IMR-90 (cell line): ENCODE data around the gene DKK2. TPM values are rescaled to one million over a fixed set of nuclear protein-coding genes. Genes with fewer than 3 reads are reported as not detected.

Source experiments
- ATAC-seq: fragments of 200-7000 bp; cut with Tn5 transposase; 2 replicates; pipeline ENCODE4 v1.9.1; 2020; ENCODE audit warnings: low read depth, mild to moderate bottlenecking, moderate library complexity
- BruUV-seq: library from RNA; stranded (reverse); fragments of 400-500 nt; replicated peaks from 2 replicates; lab custom pipeline; 2021; lab: Mats Ljungman, UMichigan
- CTCF ChIA-PET: fragments of 300-600 bp; formaldehyde crosslinking; extraction: SDS; loops from one replicate; lab custom pipeline; 2021; ENCODE audit warnings: antibody characterized with exemption; lab: Yijun Ruan, JAX
- POLR2A ChIA-PET: fragments of 300-600 bp; sonication (Branson Sonifier 250); formaldehyde crosslinking; loops from one replicate; lab custom pipeline; 2022; ENCODE audit warnings: antibody characterized with exemption; ENCODE audit not compliant: unreplicated experiment; lab: Charles Lee
- DNase-seq: peaks from one replicate; pipeline ENCODE4 v3.0.0; 2013
- H2AFZ ChIP-seq: replicated peaks from 2 replicates; pipeline ENCODE3; 2013; ENCODE audit warnings: low read length, mild to moderate bottlenecking; ENCODE audit not compliant: poor library complexity
- H2AK5ac ChIP-seq: 2 replicates; pipeline ENCODE4 v1.6.1; 2013; ENCODE audit warnings: low read depth, low read length, inconsistent platforms
- H2AK9ac ChIP-seq: replicated peaks from 2 replicates; pipeline ENCODE3; 2013; ENCODE audit warnings: mild to moderate bottlenecking, low read depth, low read length, moderate library complexity; ENCODE audit not compliant: poor library complexity
- H2BK120ac ChIP-seq: 2 replicates; pipeline ENCODE4 v1.6.1; 2013; ENCODE audit warnings: low read depth, low read length, inconsistent platforms
- H2BK15ac ChIP-seq: 3 replicates; pipeline ENCODE4 v1.6.1; 2013; ENCODE audit warnings: low read depth, low read length, inconsistent platforms
- H2BK20ac ChIP-seq: 2 replicates; pipeline ENCODE4 v1.6.1; 2013; ENCODE audit warnings: low read depth, mild to moderate bottlenecking, inconsistent platforms, low read length, moderate library complexity
- H2BK5ac ChIP-seq: 2 replicates; pipeline ENCODE4 v1.6.1; 2013; ENCODE audit warnings: mild to moderate bottlenecking, low read depth, low read length, inconsistent platforms; ENCODE audit not compliant: poor library complexity, severe bottlenecking
- H3K14ac ChIP-seq: replicated peaks from 2 replicates; pipeline ENCODE4 v1.6.1; 2013; ENCODE audit warnings: low read depth, low read length, inconsistent platforms
- H3K18ac ChIP-seq: 2 replicates; pipeline ENCODE4 v1.6.1; 2013; ENCODE audit warnings: low read depth, low read length, control low read depth
- H3K23ac ChIP-seq: 2 replicates; pipeline ENCODE4 v1.6.1; 2013; ENCODE audit warnings: low read depth, low read length, inconsistent platforms
- H3K27ac ChIP-seq: 2 replicates; pipeline ENCODE4 v1.5.1; 2013; ENCODE audit warnings: mild to moderate bottlenecking, control low read depth, low read length; ENCODE audit not compliant: insufficient read depth
- H3K27me3 ChIP-seq: 2 replicates; pipeline ENCODE4 v1.6.1; 2013; ENCODE audit warnings: low read length; ENCODE audit not compliant: control insufficient read depth, insufficient read depth
- H3K36me3 ChIP-seq: 2 replicates; pipeline ENCODE4 v1.6.1; 2013; ENCODE audit warnings: low read length, mixed read lengths; ENCODE audit not compliant: control insufficient read depth, insufficient read depth
- H3K4ac ChIP-seq: 2 replicates; pipeline ENCODE4 v1.6.1; 2013; ENCODE audit warnings: low read depth, low read length, inconsistent platforms
- H3K4me1 ChIP-seq: 2 replicates; pipeline ENCODE4 v1.6.1; 2013; ENCODE audit warnings: low read length, mixed read lengths; ENCODE audit not compliant: control insufficient read depth, insufficient read depth
- H3K4me2 ChIP-seq: 2 replicates; pipeline ENCODE4 v1.6.1; 2013; ENCODE audit warnings: low read depth, mild to moderate bottlenecking, control low read depth, low read length, moderate library complexity
- H3K4me3 ChIP-seq: 2 replicates; pipeline ENCODE4 v1.5.1; 2013; ENCODE audit warnings: low read depth, mild to moderate bottlenecking, control low read depth, low read length, moderate library complexity; ENCODE audit not compliant: insufficient read depth
- H3K56ac ChIP-seq: 2 replicates; pipeline ENCODE4 v1.6.1; 2013; ENCODE audit warnings: low read length, inconsistent platforms; ENCODE audit not compliant: insufficient read depth; ENCODE audit errors: extremely low read depth
- H3K79me1 ChIP-seq, 2 experiments: 2 replicates each; pipeline ENCODE4 v1.6.1; 2013; ENCODE audit warnings: low read length in 2 of 2, inconsistent platforms in 1 of 2, low read depth in 1 of 2
- H3K9ac ChIP-seq: 2 replicates; pipeline ENCODE4 v1.6.1; 2013; ENCODE audit warnings: low read depth, low read length, control low read depth
- H3K9me1 ChIP-seq: 2 replicates; pipeline ENCODE4 v1.6.1; 2013; ENCODE audit warnings: low read length, inconsistent platforms; ENCODE audit not compliant: insufficient read depth
- H3K9me3 ChIP-seq: 2 replicates; pipeline ENCODE4 v1.6.1; 2013; ENCODE audit warnings: low read length; ENCODE audit not compliant: control insufficient read depth, insufficient read depth
- H4K20me1 ChIP-seq: 2 replicates; pipeline ENCODE4 v1.6.1; 2013; ENCODE audit warnings: low read length, inconsistent platforms; ENCODE audit not compliant: insufficient read depth
- H4K5ac ChIP-seq: 2 replicates; pipeline ENCODE4 v1.6.1; 2013; ENCODE audit warnings: mild to moderate bottlenecking, low read depth, low read length, control low read depth
- H4K8ac ChIP-seq, 2 experiments: 2 replicates each; pipeline ENCODE4 v1.6.1; 2013; ENCODE audit warnings: low read depth in 2 of 2, low read length in 2 of 2, control low read depth in 1 of 2, inconsistent platforms in 1 of 2
- H4K91ac ChIP-seq: 2 replicates; pipeline ENCODE4 v1.6.1; 2013; ENCODE audit warnings: low read depth, low read length, inconsistent platforms; ENCODE audit not compliant: insufficient read depth
- CHD1 ChIP-seq: IDR thresholded peaks from 2 replicates; pipeline ENCODE4 v1.6.1; 2012; ENCODE audit warnings: low read depth, low read length, improper control_type of control experiment
- MAZ ChIP-seq: IDR thresholded peaks from 2 replicates; pipeline ENCODE4 v1.6.1; 2012; ENCODE audit warnings: low read depth, mild to moderate bottlenecking, low read length, improper control_type of control experiment, moderate library complexity, borderline replicate concordance
- MXI1 ChIP-seq: IDR thresholded peaks from 2 replicates; pipeline ENCODE4 v1.6.1; 2012; ENCODE audit warnings: low read depth, mild to moderate bottlenecking, low read length, moderate library complexity, borderline replicate concordance
- WGBS, 2 experiments: methylation state at CpG; one replicate each; pipeline versions ENCODE4 v1.1.5 to v1.1.7; 2013; ENCODE audit warnings: missing lambda C conversion rate in 2 of 2; ENCODE audit not compliant: insufficient read length in 1 of 2; ENCODE audit errors: extremely low coverage in 2 of 2; 5-methylcytosine and 5-hydroxymethylcytosine counted together
- dilution Hi-C: fragments of 300-500 bp; cut with HindIII; formaldehyde crosslinking; loops from one replicate; pipeline ENCODE4 v1.14.3; 2018; ENCODE audit warnings: low sequenced_read_pairs; ENCODE audit not compliant: unreplicated experiment
- in situ Hi-C: fragments of 300-500 bp; cut with MboI; formaldehyde crosslinking; loops from 3 replicates; pipeline ENCODE4 v1.14.3; 2019; ENCODE audit warnings: low sequenced_read_pairs, inconsistent platforms, mixed read lengths
- intact Hi-C: fragments of 100-400 bp; cut with micrococcal nuclease; formaldehyde crosslinking; loops from 2 replicates; pipeline ENCODE4 v1.10.0; 2022
- polyA plus RNA-seq, 3 experiments: library from polyadenylated mRNA; depleted of rRNA; stranded (reverse); fragments of >200 nt; gene quantifications; 2 replicates each; pipeline ENCODE4 v1.2.3, GENCODE V29; 2012; ENCODE audit warnings: low replicate concordance in 1 of 3
- total RNA-seq: library from RNA; depleted of rRNA; stranded (reverse); fragments of >200 nt; gene quantifications from 2 replicates; pipeline ENCODE4 v1.2.3, GENCODE V29; 2012
- TF ChIP-seq, protein P1 (sequence below): fragments of 150-350 bp; IDR thresholded peaks from 2 replicates; pipeline ENCODE4 v1.6.1; 2017; ENCODE audit warnings: mild to moderate bottlenecking, antibody characterized with exemption, low read length, low read depth

DKK2 gene
- total and polyA plus RNA-seq, 2 of the 4 experiments (the other 2 are of a cell fraction): 0.39 to 0.72 TPM

DNA sequence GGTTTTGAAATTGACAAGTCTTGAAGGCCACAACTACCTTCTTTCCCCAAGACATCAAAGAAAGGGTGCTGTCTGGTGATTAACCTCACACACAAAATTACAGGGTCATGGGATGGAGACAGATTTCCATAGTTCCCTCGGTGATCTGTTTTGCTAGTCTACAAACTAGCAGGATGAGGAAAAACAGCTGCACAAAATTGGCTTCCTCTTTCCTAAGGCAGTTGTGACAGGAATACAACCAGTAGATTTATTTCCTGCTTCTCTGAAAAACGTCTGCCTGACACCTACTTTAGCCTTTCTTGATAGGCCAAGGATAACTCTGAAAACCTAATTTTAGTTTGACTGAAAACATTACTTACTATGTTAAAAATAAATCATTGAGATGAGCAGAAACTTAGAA is 39.6 kb downstream of the DKK2 start:
- H3K4me1 ChIP-seq: no peaks in the 10 kb centered on the region
- no peak overlapping the region for H3K4me3 ChIP-seq
- no TSS peak for BruUV-seq
- no peaks in the 10 kb centered on the region for H3K79me1 ChIP-seq
- intact Hi-C loops: no loop called here
- no peak overlapping the region for H2BK5ac ChIP-seq
- no peak overlapping the region for H3K23ac ChIP-seq
- no peaks in the 10 kb centered on the region for H4K20me1 ChIP-seq
- DNase-seq (no peak), ATAC-seq (no peak)
- no peak overlapping the region for H3K4me2 ChIP-seq
- no peak overlapping the region for H2AK5ac ChIP-seq
- H4K5ac ChIP-seq: no peak overlapping the region
- no peak overlapping the region for H3K27ac ChIP-seq
- H2BK20ac ChIP-seq: no peak overlapping the region
- H2AFZ ChIP-seq: no peak overlapping the region
- no peak overlapping the region for H3K18ac ChIP-seq
- H3K36me3 ChIP-seq: no peaks in the 10 kb centered on the region
- H2AK9ac ChIP-seq: no peak overlapping the region
- H4K8ac ChIP-seq: no peak overlapping the region
- no peak overlapping the region for H3K4ac ChIP-seq
- in situ Hi-C loops: no loop called here
- dilution Hi-C loops: no loop called here
- H4K91ac ChIP-seq: no peak overlapping the region
- no peak overlapping the region for H2BK120ac ChIP-seq
- H3K9me1 ChIP-seq: no peaks in the 10 kb centered on the region
- no peak overlapping the region for H2BK15ac ChIP-seq
- ChIA-PET CTCF (no interaction called here), POLR2A (no interaction called here)
- no peak overlapping the region for H3K14ac ChIP-seq
- WGBS, 2 experiments: no CpG with 5 or more reads among the region's 2 CpGs
- no peaks in the 10 kb centered on the region for H3K27me3 ChIP-seq
- H3K9ac ChIP-seq: no peak overlapping the region
- H3K56ac ChIP-seq: no peak overlapping the region
- no peaks in the 10 kb centered on the region for H3K9me3 ChIP-seq
- TF ChIP-seq CHD1 (no peak), MXI1 (no peak), MAZ (no peak)
- TF ChIP-seq, protein P1, sequence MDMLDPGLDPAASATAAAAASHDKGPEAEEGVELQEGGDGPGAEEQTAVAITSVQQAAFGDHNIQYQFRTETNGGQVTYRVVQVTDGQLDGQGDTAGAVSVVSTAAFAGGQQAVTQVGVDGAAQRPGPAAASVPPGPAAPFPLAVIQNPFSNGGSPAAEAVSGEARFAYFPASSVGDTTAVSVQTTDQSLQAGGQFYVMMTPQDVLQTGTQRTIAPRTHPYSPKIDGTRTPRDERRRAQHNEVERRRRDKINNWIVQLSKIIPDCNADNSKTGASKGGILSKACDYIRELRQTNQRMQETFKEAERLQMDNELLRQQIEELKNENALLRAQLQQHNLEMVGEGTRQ: no peak
